Thyroid gland (tissue), 4 donors: ENCODE measurements around the gene CD180.

Source experiments
- CTCF ChIP-seq, 6 experiments: fragments of 200-600 bp in 3 of 6; fragments of 450-650 bp in 3 of 6; sonication (generic) in 3 of 6; IDR thresholded peaks; one replicate each; pipeline ENCODE4 v1.5.1; 2016 to 2019; ENCODE audit warnings: antibody characterized with exemption in 6 of 6, mild to moderate bottlenecking in 2 of 6, inconsistent platforms in 1 of 6, moderate library complexity in 1 of 6
- POLR2A ChIP-seq, 2 donors: fragments of 450-650 bp; IDR thresholded peaks; one replicate each; pipeline ENCODE4 v1.6.1; 2017; ENCODE audit warnings: antibody characterized with exemption in 2 of 2, mild to moderate bottlenecking in 2 of 2, moderate library complexity in 1 of 2

GRCh38 chr5:67202828-67203227 lies 6.2 kb upstream of the CD180 start:
- TF ChIP-seq CTCF (IDR thresholded peaks at IDR 0.05) (no peak), POLR2A (IDR thresholded peaks at IDR 0.05) (no peak)
